ENCODE results near the gene COL13A1. TPM values are rescaled to one million over a fixed set of nuclear protein-coding genes. Genes with fewer than 3 reads are reported as not detected.

The COL13A1 gene
- total RNA-seq, 1 donor from 2014 or later, result 9.2 TPM

DNA sequence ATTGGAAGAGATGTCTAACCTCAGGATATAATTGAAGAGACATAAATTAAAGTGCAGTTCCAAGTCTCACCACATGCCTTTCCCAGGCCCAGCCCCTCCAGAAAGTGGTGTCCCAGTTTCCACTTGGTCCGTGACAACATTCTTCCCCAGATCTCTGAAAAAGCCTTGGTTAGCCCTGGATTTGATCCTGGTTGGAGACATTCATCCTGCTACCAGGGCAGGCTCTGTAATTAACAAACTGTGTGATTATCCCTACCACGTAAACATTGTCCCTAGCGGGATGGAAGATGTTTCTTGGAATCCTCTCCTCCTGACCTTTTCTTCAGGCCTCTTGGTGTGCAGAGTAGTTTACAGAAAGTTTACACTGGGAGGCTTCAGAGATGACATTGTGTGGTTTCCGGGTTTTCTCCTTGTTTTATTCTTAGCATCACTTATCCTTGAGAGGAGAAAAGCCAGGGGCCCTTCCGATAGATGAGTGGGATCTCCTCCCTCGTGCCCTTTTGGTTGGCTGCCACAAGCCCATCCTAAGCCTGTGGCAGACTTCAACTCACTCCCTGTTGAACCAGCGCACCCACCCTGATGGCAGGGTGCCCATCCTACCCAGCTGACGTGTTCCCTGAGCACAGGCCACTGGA lies 83.8 kb downstream of the COL13A1 start:
- Histone ChIP-seq H3K27ac (no peak overlapping the region), H3K4me1 (no peaks in the 10 kb centered on the region), H3K27me3 (ENCODE audit: low read depth) (peaks cover 13% of the 10 kb centered on the region), H3K4me3 (no peak overlapping the region), H3K9me3 (no peaks in the 10 kb centered on the region), H3K36me3 (no peaks in the 10 kb centered on the region)
- DNase-seq, result no peak
- intact Hi-C loops (cut with DNase I), result no loop called here
- no peak for ATAC-seq
- TF ChIP-seq, protein P1, sequence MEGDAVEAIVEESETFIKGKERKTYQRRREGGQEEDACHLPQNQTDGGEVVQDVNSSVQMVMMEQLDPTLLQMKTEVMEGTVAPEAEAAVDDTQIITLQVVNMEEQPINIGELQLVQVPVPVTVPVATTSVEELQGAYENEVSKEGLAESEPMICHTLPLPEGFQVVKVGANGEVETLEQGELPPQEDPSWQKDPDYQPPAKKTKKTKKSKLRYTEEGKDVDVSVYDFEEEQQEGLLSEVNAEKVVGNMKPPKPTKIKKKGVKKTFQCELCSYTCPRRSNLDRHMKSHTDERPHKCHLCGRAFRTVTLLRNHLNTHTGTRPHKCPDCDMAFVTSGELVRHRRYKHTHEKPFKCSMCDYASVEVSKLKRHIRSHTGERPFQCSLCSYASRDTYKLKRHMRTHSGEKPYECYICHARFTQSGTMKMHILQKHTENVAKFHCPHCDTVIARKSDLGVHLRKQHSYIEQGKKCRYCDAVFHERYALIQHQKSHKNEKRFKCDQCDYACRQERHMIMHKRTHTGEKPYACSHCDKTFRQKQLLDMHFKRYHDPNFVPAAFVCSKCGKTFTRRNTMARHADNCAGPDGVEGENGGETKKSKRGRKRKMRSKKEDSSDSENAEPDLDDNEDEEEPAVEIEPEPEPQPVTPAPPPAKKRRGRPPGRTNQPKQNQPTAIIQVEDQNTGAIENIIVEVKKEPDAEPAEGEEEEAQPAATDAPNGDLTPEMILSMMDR (IDR thresholded peaks at IDR 0.05), result peak; percentile 27

DNA sequence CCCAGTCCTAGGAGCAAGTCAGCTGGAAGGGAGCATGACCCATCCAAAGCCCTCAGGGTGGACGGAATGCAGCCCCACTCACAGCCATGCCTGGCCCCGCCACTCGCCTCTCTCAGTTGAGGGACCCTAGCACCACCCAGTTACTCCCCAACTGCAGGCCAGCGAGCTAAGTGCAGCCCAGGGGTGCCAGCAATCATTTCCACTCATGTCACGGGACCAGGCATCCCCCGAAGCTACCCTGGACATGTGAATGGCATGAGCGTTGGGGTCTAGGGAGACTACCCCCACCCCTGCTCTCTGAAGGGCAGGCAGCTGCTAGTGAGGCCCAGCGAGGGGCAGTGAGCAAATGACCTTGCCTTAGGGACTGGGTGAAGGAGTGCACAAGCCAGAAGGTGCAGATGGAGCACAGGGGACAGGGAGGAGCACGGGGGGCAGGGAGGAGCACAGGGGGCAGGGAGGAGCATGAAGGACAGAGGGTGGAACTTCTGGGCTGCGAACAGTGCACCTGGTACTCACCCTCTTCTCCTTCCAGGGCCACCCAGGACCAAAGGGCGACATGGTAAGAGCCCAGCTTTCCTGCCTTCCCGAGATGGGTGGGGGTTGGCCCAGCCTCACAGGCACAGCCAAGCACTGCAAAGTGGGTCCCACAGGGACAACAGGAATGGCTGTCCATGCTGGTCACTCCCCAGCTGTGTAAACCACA lies 87.3 kb downstream of the COL13A1 start:
- Histone ChIP-seq H3K9me3 (no peaks in the 10 kb centered on the region), H3K36me3 (no peaks in the 10 kb centered on the region), H3K4me3 (no peak overlapping the region), H3K27me3 (ENCODE audit: low read depth) (no peaks in the 10 kb centered on the region), H3K27ac (no peak overlapping the region), H3K4me1 (no peaks in the 10 kb centered on the region)
- intact Hi-C loops (cut with DNase I), result no loop called here
- ATAC-seq (no peak), DNase-seq (no peak)
- TF ChIP-seq, protein P1 (IDR thresholded peaks at IDR 0.05), result no peak

DNA sequence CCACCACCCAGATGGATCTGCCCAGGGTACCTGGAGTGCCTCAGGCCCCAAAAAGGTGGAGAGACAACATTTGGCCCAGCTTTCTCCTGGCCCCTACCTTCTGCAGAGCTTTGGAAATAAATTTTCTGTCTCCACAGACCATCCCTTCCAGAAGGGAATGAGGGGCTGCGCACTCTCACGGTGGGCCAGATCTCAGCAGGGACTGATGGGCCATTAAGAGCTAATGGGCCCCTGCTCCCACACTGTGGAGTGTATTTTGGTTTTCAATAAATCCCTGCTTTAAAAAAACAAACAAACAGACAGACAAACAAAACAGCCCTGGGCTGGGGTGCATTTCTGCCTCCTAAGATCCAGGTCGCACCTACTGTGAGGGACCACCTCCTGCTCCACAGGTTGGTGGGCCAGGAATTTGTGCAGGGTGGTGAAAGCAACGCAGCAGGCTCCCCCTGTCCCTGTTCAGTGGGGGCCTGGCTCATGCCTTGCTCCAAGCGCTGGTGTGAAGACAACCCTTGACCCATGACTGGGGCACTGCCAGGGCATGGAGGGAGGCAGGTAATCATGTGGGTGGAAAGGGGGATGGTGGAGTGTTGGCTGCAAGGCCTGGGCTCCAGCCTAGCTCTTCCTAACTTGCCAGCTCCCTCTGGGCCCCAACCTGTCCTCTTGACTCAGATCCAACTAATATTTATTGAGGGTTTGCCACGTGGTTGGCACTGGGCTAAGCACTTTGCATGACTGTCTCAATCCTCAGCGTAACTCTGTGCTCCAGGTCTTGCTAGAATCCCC lies 88.5 kb downstream of the COL13A1 start:
- no peaks in the 10 kb centered on the region for H3K4me1 ChIP-seq
- TF ChIP-seq, protein P1 (IDR thresholded peaks at IDR 0.05), result no peak
- intact Hi-C loops (cut with DNase I), result no loop called here
- H3K36me3 ChIP-seq, result no peaks in the 10 kb centered on the region
- ATAC-seq (no peak), DNase-seq (no peak)
- H3K27me3 ChIP-seq (ENCODE audit: low read depth), result no peaks in the 10 kb centered on the region
- H3K27ac ChIP-seq, result no peak overlapping the region
- no peaks in the 10 kb centered on the region for H3K9me3 ChIP-seq
- H3K4me3 ChIP-seq, result no peak overlapping the region

DNA sequence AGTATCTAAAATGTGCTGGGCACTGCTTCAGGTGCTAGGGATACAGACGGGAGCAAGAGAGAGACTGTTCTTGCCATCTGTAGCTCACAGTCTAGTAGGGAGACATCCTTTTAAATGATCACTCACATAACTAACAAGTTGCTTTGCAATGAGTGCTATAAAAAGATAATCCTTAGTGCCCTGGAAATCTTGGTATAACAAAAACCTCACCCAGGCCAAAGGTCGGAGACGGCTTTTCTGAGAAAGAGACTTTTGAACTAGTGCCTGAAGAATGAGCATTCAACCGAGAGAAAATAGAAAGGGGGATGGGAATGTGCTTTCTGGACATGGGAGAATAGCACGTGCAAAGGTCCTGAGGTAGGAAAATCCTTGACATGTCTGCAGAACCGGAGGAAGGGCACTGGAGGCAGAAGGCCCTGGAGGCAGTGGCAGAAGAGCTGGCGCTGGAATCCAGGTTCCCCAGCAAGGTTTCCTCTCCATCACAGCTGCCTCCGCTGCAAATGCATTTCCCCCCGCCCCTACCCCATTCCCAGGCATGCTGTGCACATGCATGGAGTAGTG lies 89.4 kb downstream of the COL13A1 start:
- H3K4me1 ChIP-seq, result no peaks in the 10 kb centered on the region
- no peak overlapping the region for H3K27ac ChIP-seq
- no peaks in the 10 kb centered on the region for H3K27me3 ChIP-seq (ENCODE audit: low read depth)
- ATAC-seq (no peak), DNase-seq (no peak)
- no peak overlapping the region for H3K4me3 ChIP-seq
- intact Hi-C loops (cut with DNase I), result no loop called here
- H3K36me3 ChIP-seq, result no peaks in the 10 kb centered on the region
- TF ChIP-seq, protein P1 (IDR thresholded peaks at IDR 0.05), result no peak
- no peaks in the 10 kb centered on the region for H3K9me3 ChIP-seq

DNA sequence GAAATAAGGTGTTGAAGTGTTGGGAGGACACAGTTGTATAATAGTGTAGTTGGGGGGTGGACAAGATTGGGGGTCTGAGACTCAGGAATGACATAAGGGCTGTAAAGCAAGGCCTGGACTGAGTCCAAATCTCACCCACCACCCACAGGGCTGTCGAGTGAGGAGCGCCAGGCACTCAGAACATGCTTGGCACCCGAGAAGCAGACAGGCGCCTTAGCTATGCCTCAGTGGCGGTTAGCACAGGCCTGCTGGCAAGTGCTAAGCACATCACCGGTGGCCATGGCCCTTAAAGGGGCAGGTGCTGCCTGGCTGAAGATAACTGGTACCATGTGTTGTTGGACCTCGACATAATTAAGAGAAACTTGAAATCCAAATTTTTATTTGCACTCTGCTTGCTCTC lies 90.7 kb downstream of the COL13A1 start:
- TF ChIP-seq, protein P1 (IDR thresholded peaks at IDR 0.05), result no peak
- no peaks in the 10 kb centered on the region for H3K36me3 ChIP-seq
- DNase-seq, result no peak
- no peak for ATAC-seq
- no peak overlapping the region for H3K27ac ChIP-seq
- H3K4me1 ChIP-seq, result no peaks in the 10 kb centered on the region
- no peaks in the 10 kb centered on the region for H3K27me3 ChIP-seq (ENCODE audit: low read depth)
- H3K4me3 ChIP-seq, result no peak overlapping the region
- intact Hi-C loops (cut with DNase I), result no loop called here
- no peaks in the 10 kb centered on the region for H3K9me3 ChIP-seq
